Coronary artery (tissue), 2 donors: Measurements from ENCODE around the gene NTNG1.
A peak's percentile ranks its signal among the peaks of the same experiment; 100 is the strongest.

ENCODE experiments used
- DNase-seq: peaks from one replicate; pipeline ENCODE4 v3.0.0-alpha.2; 2017; ENCODE audit warnings: low spot score
- H3K27ac ChIP-seq, 2 donors: fragments of 200-600 bp; sonication (generic); one replicate each; pipeline ENCODE4 v1.5.1; 2016 to 2019
- H3K4me3 ChIP-seq: fragments of 200-600 bp; sonication (generic); 2 replicates; pipeline ENCODE4 v1.5.1; 2016; ENCODE audit warnings: mild to moderate bottlenecking, moderate library complexity
- CTCF ChIP-seq: fragments of 200-600 bp; sonication (generic); IDR thresholded peaks from one replicate; pipeline ENCODE4 v1.5.1; 2019; ENCODE audit warnings: antibody characterized with exemption

The NTNG1 gene

GRCh38 chr1:107142140-107142542, 1.3 kb downstream of the NTNG1 start:
- Histone ChIP-seq H3K27ac (no peak overlapping the region), H3K4me3 (peak overlapping the region; percentile 82)
- peak; percentile 49 for TF ChIP-seq CTCF
- no peak for DNase-seq

- Histone ChIP-seq H3K4me3 (no peak overlapping the region), H3K27ac (no peak overlapping the region)
- DNase-seq, result no peak
- TF ChIP-seq CTCF, result no peak
Measured at GRCh38 chr1:107142666-107143065, 1.8 kb downstream of the NTNG1 start.

GRCh38 chr1:107145637-107146036, 4.8 kb downstream of the NTNG1 start:
- H3K4me3 ChIP-seq, result no peak overlapping the region
- TF ChIP-seq CTCF, result no peak
- no peak for DNase-seq
- H3K27ac ChIP-seq, result no peak overlapping the region

GRCh38 chr1:107147843-107148242, 7.0 kb downstream of the NTNG1 start:
- no peak for DNase-seq
- H3K4me3 ChIP-seq, result no peak overlapping the region
- H3K27ac ChIP-seq, result no peak overlapping the region
- TF ChIP-seq CTCF, result no peak

GRCh38 chr1:107149946-107150345, 9.1 kb downstream of the NTNG1 start:
- DNase-seq, result no peak
- Histone ChIP-seq H3K27ac (no peak overlapping the region), H3K4me3 (no peak overlapping the region)
- no peak for TF ChIP-seq CTCF

GRCh38 chr1:107151295-107151694, 10.5 kb downstream of the NTNG1 start:
- H3K4me3 ChIP-seq, result no peak overlapping the region
- H3K27ac ChIP-seq, result no peak overlapping the region
- no peak for TF ChIP-seq CTCF
- DNase-seq, result no peak

GRCh38 chr1:107152395-107152794, 11.6 kb downstream of the NTNG1 start:
- H3K4me3 ChIP-seq, result no peak overlapping the region
- no peak for DNase-seq
- H3K27ac ChIP-seq, result no peak overlapping the region
- TF ChIP-seq CTCF, result no peak
